ENCODE measurements around the gene ZNF555.

DNA sequence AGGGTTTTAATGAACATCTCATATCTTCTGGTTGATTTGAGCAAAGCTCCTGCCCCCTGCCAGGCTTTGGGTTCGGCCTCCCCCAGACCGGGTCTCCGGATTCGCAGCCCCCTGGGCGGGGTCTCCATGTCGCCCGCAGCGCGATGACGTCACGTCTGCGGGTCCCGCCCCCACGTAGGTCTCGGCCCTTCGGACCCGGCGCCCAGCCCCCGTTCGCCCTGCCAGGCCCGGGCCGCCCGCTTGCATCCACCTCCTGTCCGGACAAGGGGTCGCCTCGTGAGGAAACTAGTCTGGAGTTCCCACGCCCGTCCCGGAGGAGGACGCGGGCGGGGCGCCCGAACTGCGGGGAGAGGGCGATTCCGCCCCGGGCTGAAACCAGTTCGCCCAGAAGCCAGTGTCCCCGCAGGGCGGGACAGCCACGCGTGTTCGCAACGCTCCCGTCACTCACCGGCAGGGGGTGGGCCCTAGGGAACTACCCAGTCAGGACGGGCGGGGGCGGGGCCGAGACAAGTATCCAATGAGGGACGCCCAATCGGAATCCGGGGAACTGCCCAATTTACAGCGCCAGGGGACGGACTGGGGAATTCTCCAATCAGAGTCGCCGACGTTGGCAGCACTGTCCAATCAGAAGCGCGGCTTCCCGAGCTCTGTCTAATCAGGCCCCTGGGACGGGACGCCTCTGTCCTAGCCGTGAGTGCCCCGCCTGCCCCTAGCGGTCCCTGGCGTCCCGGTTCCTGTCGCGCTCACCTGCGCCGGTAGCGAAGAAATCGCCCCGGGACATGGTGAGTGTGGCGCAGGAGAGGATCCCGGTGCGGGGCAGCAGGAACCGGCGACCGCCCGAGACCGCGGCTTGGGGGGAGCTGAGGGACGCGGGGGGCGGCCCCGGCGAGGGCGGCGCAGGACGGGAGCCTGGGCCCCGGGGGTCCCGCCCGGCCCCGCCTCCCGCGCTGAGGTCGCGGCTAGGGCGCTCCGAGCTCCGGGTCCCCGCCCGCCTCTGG is at the start of gene ZNF555:
- TF ChIP-seq POLR2A (IDR thresholded peaks at IDR 0.05; ENCODE audit: low read length), result peak; percentile 22
- TF ChIP-seq GATA1 (IDR thresholded peaks at IDR 0.05; ENCODE audit: low read depth, low read length), result no peak
